Hematopoietic multipotent progenitor cell treated with erythropoietin and hydrocortisone succinate and interleukin-3 and kit ligand, for 15 days (in vitro differentiated cells): ENCODE measurements around the gene TNS3.
A peak's percentile ranks its signal among the peaks of the same experiment; 100 is the strongest.

Experiments
- DNase-seq: peaks from one replicate; pipeline ENCODE4 v3.0.0-alpha.2; 2015; ENCODE audit warnings: low spot score

TNS3 gene

GRCh38 chr7:47384755-47385535 is 197.0 kb downstream of the TNS3 start:
- no peak for DNase-seq

GRCh38 chr7:47383696-47384445 is 198.0 kb downstream of the TNS3 start:
- no peak for DNase-seq

GRCh38 chr7:47383072-47383471 is 198.8 kb downstream of the TNS3 start:
- no peak for DNase-seq

- no peak for DNase-seq
Measured at GRCh38 chr7:47382200-47382599, 199.7 kb downstream of the TNS3 start.

- no peak for DNase-seq
Measured at GRCh38 chr7:47381134-47381495, 200.8 kb downstream of the TNS3 start.

- no peak for DNase-seq
Measured at GRCh38 chr7:47380325-47381133, 201.4 kb downstream of the TNS3 start.

GRCh38 chr7:47379629-47380324 is 202.1 kb downstream of the TNS3 start:
- no peak for DNase-seq

GRCh38 chr7:47378728-47379395 is 203.0 kb downstream of the TNS3 start:
- DNase-seq, result no peak

- no peak for DNase-seq
Measured at GRCh38 chr7:47377741-47378140, 204.2 kb downstream of the TNS3 start.

GRCh38 chr7:47376991-47377616 is 204.8 kb downstream of the TNS3 start:
- DNase-seq, result no peak

- DNase-seq, result no peak
Measured at GRCh38 chr7:47375121-47375938, 206.6 kb downstream of the TNS3 start.

GRCh38 chr7:47374538-47374937 is 207.4 kb downstream of the TNS3 start:
- no peak for DNase-seq

GRCh38 chr7:47373871-47374451 is 207.9 kb downstream of the TNS3 start:
- DNase-seq, result peak; percentile 89

- peak; percentile 94 for DNase-seq
Measured at GRCh38 chr7:47371733-47372368, 210.1 kb downstream of the TNS3 start.

- no peak for DNase-seq
Measured at GRCh38 chr7:47371317-47371716, 210.6 kb downstream of the TNS3 start.

- no peak for DNase-seq
Measured at GRCh38 chr7:47370461-47371042, 211.4 kb downstream of the TNS3 start.

- DNase-seq, result no peak
Measured at GRCh38 chr7:47369736-47370135, 212.2 kb downstream of the TNS3 start.

GRCh38 chr7:47368190-47368812 is 213.6 kb downstream of the TNS3 start:
- DNase-seq, result no peak
